ENCODE data around the gene TSC1.

The TSC1 gene

DNA sequence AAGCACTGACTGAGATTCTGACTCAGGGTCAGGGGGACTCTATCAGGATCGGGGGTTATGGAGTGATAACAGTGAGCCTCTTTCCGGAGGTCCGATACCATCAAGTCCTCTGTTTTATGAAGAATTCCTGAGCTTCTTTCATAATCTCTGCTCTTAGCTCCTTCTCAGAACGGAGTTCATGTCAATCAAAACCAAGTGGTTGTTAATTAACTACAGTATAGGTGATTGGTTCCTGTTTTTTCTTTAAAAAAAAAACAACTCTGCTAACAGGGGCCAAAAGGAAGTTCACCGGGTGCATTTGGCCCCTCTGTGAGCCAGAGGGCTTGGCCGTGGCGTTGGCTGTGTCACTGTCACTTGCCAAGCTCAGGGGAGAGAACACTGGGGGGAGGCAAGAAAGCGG lies 38.0 kb upstream of the TSC1 start:
- TF ChIP-seq, protein P1, sequence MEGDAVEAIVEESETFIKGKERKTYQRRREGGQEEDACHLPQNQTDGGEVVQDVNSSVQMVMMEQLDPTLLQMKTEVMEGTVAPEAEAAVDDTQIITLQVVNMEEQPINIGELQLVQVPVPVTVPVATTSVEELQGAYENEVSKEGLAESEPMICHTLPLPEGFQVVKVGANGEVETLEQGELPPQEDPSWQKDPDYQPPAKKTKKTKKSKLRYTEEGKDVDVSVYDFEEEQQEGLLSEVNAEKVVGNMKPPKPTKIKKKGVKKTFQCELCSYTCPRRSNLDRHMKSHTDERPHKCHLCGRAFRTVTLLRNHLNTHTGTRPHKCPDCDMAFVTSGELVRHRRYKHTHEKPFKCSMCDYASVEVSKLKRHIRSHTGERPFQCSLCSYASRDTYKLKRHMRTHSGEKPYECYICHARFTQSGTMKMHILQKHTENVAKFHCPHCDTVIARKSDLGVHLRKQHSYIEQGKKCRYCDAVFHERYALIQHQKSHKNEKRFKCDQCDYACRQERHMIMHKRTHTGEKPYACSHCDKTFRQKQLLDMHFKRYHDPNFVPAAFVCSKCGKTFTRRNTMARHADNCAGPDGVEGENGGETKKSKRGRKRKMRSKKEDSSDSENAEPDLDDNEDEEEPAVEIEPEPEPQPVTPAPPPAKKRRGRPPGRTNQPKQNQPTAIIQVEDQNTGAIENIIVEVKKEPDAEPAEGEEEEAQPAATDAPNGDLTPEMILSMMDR (IDR thresholded peaks at IDR 0.05; ENCODE audit: poor library complexity, severe bottlenecking): no peak
- H3K4me3 ChIP-seq (ENCODE audit: severe bottlenecking): no peak overlapping the region
- DNase-seq (ENCODE audit: low spot score) (no peak), ATAC-seq (ENCODE audit: low read depth) (no peak)
- H3K36me3 ChIP-seq (ENCODE audit: low read depth): no peaks in the 10 kb centered on the region
- no peaks in the 10 kb centered on the region for H3K9me3 ChIP-seq (ENCODE audit: severe bottlenecking)
- peaks cover 42% of the 10 kb centered on the region for H3K27me3 ChIP-seq (ENCODE audit: insufficient read depth, poor library complexity, severe bottlenecking)
- H3K4me1 ChIP-seq (ENCODE audit: insufficient read depth, poor library complexity, severe bottlenecking): no peaks in the 10 kb centered on the region
- no peak overlapping the region for H3K27ac ChIP-seq (ENCODE audit: poor library complexity, severe bottlenecking)

DNA sequence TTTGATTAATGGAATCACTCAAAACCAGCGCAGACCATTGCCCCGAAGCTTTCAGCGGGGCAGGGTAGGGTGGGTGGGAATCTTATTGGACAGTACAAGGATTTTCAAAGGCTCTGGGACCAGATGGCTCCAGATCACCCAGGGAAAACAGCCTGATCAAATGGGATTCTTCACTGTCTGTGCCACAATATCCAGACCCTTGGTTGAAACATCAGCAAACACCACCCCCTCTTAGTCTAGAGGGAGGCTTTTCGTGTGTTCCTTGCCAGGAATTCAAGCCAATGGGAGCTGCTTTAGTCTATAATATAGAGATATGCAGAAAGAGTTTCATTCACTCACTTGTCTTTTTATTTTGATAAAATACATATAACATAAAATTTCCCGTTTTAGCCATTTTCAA lies 35.7 kb upstream of the TSC1 start:
- Histone ChIP-seq H3K27me3 (ENCODE audit: insufficient read depth, poor library complexity, severe bottlenecking) (peaks cover 43% of the 10 kb centered on the region), H3K4me1 (ENCODE audit: insufficient read depth, poor library complexity, severe bottlenecking) (no peaks in the 10 kb centered on the region), H3K36me3 (ENCODE audit: low read depth) (no peaks in the 10 kb centered on the region), H3K9me3 (ENCODE audit: severe bottlenecking) (no peaks in the 10 kb centered on the region), H3K4me3 (ENCODE audit: severe bottlenecking) (no peak overlapping the region), H3K27ac (ENCODE audit: poor library complexity, severe bottlenecking) (no peak overlapping the region)
- DNase-seq (ENCODE audit: low spot score) (no peak), ATAC-seq (ENCODE audit: low read depth) (no peak)
- TF ChIP-seq, protein P1 (IDR thresholded peaks at IDR 0.05; ENCODE audit: poor library complexity, severe bottlenecking): no peak

DNA sequence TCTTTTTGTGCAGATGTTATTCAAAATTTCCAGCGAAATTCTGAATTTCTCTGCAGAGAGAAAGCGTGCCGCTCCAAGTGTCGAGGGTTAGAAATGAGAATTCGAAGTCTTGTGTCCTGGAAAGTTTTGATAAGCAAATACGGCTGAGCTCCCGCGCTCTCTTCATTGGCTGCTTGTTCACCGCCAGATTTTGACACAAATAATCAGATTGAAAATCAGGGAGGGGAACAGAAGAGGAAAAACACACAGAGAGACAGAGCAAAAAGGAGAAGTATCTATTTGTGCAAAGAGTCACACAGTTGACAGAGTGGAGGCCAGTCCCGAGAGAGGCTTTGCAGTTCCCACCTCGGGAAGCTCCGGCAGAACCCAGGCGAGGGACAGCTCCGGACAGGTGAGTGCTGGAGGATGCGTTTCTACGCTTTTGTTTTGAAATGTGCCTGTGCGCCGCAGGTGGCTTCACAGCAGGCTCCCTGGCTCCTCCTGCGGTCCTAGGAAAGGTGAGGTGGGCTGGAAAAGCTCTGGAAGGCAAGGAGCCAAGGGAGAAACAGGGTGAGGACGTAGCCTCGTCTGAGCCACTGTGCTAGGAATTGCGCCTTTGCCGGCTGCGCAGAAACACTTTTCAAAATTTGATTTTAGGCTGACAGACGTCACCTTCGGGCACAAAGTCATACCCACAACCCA lies 34.2 kb upstream of the TSC1 start, which contains the start of gene GFI1B:
Gene GFI1B (plus strand): TSS at position 244 of the 681 bp plus-strand sequence. CDS start 7,985 bp downstream, outside the sequence.
- DNase-seq (ENCODE audit: low spot score) (no peak), ATAC-seq (ENCODE audit: low read depth) (no peak)
- no peaks in the 10 kb centered on the region for H3K4me1 ChIP-seq (ENCODE audit: insufficient read depth, poor library complexity, severe bottlenecking)
- TF ChIP-seq, protein P1 (IDR thresholded peaks at IDR 0.05; ENCODE audit: poor library complexity, severe bottlenecking): no peak
- no peaks in the 10 kb centered on the region for H3K9me3 ChIP-seq (ENCODE audit: severe bottlenecking)
- no peak within 1 kb of the TSS for H3K27ac ChIP-seq (ENCODE audit: poor library complexity, severe bottlenecking)
- H3K36me3 ChIP-seq (ENCODE audit: low read depth): no peaks in the 10 kb centered on the region
- H3K4me3 ChIP-seq (ENCODE audit: severe bottlenecking): no peak within 1 kb of the TSS
- H3K27me3 ChIP-seq (ENCODE audit: insufficient read depth, poor library complexity, severe bottlenecking): peaks cover 45% of the 10 kb centered on the region

DNA sequence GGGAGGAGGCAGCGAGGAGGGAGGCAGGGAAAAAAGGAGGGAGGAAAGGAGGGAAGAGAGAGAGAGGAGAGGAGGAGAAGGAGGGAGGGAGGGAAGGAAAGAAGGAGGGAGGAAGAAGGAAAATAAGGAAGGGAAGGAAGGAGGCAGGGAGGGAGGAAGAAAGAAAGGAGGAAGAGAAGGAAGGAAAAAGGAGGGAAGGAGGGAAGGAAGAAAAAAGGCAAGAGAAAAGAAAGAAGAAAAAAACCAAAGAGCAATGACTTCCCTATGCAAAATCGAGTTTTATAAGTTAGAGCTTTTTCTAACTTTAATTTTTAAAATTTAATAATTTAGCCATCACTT lies 33.7 kb upstream of the TSC1 start:
- Histone ChIP-seq H3K27ac (ENCODE audit: poor library complexity, severe bottlenecking) (no peak overlapping the region), H3K4me3 (ENCODE audit: severe bottlenecking) (no peak overlapping the region), H3K4me1 (ENCODE audit: insufficient read depth, poor library complexity, severe bottlenecking) (no peaks in the 10 kb centered on the region), H3K9me3 (ENCODE audit: severe bottlenecking) (no peaks in the 10 kb centered on the region), H3K36me3 (ENCODE audit: low read depth) (no peaks in the 10 kb centered on the region), H3K27me3 (ENCODE audit: insufficient read depth, poor library complexity, severe bottlenecking) (peaks cover 47% of the 10 kb centered on the region)
- DNase-seq (ENCODE audit: low spot score): no peak
- TF ChIP-seq, protein P1 (IDR thresholded peaks at IDR 0.05; ENCODE audit: poor library complexity, severe bottlenecking): no peak
- ATAC-seq (ENCODE audit: low read depth): no peak

DNA sequence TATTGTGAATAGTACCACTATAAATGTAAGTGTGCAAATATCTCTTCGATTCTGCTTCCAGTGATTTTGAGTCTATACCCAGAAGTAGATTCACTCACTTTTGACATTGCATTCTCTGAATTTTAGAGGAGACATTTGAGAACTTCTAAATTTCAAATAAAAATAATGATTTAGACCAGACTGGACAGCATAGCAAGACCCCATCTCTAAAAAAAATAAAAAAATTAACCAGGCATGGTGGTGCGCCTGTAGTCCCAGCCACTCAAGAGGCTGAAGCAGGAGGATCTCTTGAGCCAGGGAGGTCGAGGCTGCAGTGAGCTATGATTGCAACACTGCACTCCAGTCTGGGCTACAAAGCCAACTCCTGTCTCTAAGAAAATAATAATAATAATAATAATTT lies 32.2 kb upstream of the TSC1 start:
- Histone ChIP-seq H3K4me3 (ENCODE audit: severe bottlenecking) (no peak overlapping the region), H3K27ac (ENCODE audit: poor library complexity, severe bottlenecking) (no peak overlapping the region), H3K27me3 (ENCODE audit: insufficient read depth, poor library complexity, severe bottlenecking) (peaks cover 47% of the 10 kb centered on the region), H3K36me3 (ENCODE audit: low read depth) (no peaks in the 10 kb centered on the region), H3K9me3 (ENCODE audit: severe bottlenecking) (no peaks in the 10 kb centered on the region), H3K4me1 (ENCODE audit: insufficient read depth, poor library complexity, severe bottlenecking) (no peaks in the 10 kb centered on the region)
- DNase-seq (ENCODE audit: low spot score) (no peak), ATAC-seq (ENCODE audit: low read depth) (no peak)
- TF ChIP-seq, protein P1 (IDR thresholded peaks at IDR 0.05; ENCODE audit: poor library complexity, severe bottlenecking): no peak
